Activated CD4-positive, alpha-beta T cell treated with anti-CD3 and anti-CD28 coated beads, Interleukin-2, amount 50 U/mL, for 24 hours (primary cell): ENCODE data around the gene ADH1A.
"Not testable (repeated sequence)": the region's sequence is repeated elsewhere in the genome, so short reads cannot be mapped to it uniquely, and the experiment has no call there.

Source experiments
- DNase-seq, 2 donors: peaks; one replicate each; pipeline ENCODE4 v3.0.0-alpha.2; 2020; ENCODE audit warnings: low read depth in 1 of 2, low spot score in 1 of 2

ADH1A gene

GRCh38 chr4:99282731-99283130, 8.1 kb downstream of the ADH1A start:
- no peak for DNase-seq

- no peak for DNase-seq
These were observed 9.5 kb downstream of the ADH1A start for GRCh38 chr4:99281261-99281660.

- DNase-seq = no peak
These were observed 14.4 kb downstream of the ADH1A start for GRCh38 chr4:99276417-99276816.

GRCh38 chr4:99275885-99276284, 14.9 kb downstream of the ADH1A start:
- no peak for DNase-seq

GRCh38 chr4:99275050-99275449, 15.7 kb downstream of the ADH1A start:
- no peak for DNase-seq

GRCh38 chr4:99273704-99274103, 17.1 kb downstream of the ADH1A start:
- no peak for DNase-seq

- no peak for DNase-seq
These were observed 25.9 kb downstream of the ADH1A start for GRCh38 chr4:99264927-99265326.

GRCh38 chr4:99252746-99253145, 38.0 kb downstream of the ADH1A start:
- no peak for DNase-seq

- no peak for DNase-seq
These were observed 42.1 kb downstream of the ADH1A start for GRCh38 chr4:99248714-99249113.

- DNase-seq = no peak
These were observed 54.8 kb downstream of the ADH1A start for GRCh38 chr4:99235955-99236354.

- DNase-seq = no peak
These were observed 56.3 kb downstream of the ADH1A start for GRCh38 chr4:99234331-99235010.

GRCh38 chr4:99233397-99233796, 57.4 kb downstream of the ADH1A start:
- DNase-seq = not testable (repeated sequence)

- DNase-seq = not testable (repeated sequence)
These were observed 62.1 kb downstream of the ADH1A start for GRCh38 chr4:99228706-99229105.

- DNase-seq = not testable (repeated sequence)
These were observed 63.1 kb downstream of the ADH1A start for GRCh38 chr4:99227646-99228045.
